Panc1 (cell line): ENCODE measurements around the gene OTUD6A.

ENCODE experiments used
- CTCF ChIP-seq: fragments of 450-650 bp; IDR thresholded peaks from 2 replicates; pipeline ENCODE4 v1.5.1; 2017; ENCODE audit warnings: mild to moderate bottlenecking
- POLR2AphosphoS5 ChIP-seq: IDR thresholded peaks from 2 replicates; pipeline ENCODE4 v1.6.1; 2012; ENCODE audit warnings: mild to moderate bottlenecking, low read depth, low read length, moderate library complexity
- TCF7L2 ChIP-seq: IDR thresholded peaks from 2 replicates; pipeline ENCODE4 v1.6.1; 2011; ENCODE audit warnings: mild to moderate bottlenecking, low read depth, low read length, inconsistent platforms

GRCh38 chrX:70026112-70026850 is 36.0 kb upstream of the OTUD6A start:
- no peak for TF ChIP-seq CTCF
- no peak for TF ChIP-seq POLR2AphosphoS5
- TF ChIP-seq TCF7L2, result no peak
